Kidney capillary endothelial cell (primary cell): Measurements from ENCODE around the gene LY6G5C.

Experiments used
- DNase-seq: peaks from one replicate; pipeline ENCODE4 v3.0.0-alpha.2; 2018; ENCODE audit warnings: low spot score

LY6G5C gene

GRCh38 chr6:31680226-31681134 lies at the start of gene LY6G5C:
Gene LY6G5C (minus strand): TSS chr6:31681067. CDS start chr6:31680373, 694 bp downstream.
- peak; percentile 63 for DNase-seq

GRCh38 chr6:31729979-31730630 lies 49.2 kb upstream of the LY6G5C start:
- DNase-seq, result peak; percentile 94

- peak; percentile 72 for DNase-seq
These were observed 48.7 kb upstream of the LY6G5C start for GRCh38 chr6:31729515-31729978.

GRCh38 chr6:31728767-31729514 lies 48.1 kb upstream of the LY6G5C start, which contains the start of gene DDAH2:
Gene DDAH2 (minus strand): TSS chr6:31729299. CDS start chr6:31729161, 138 bp downstream.
- DNase-seq, result no peak

GRCh38 chr6:31727717-31728671 lies 47.1 kb upstream of the LY6G5C start:
- DNase-seq, result no peak

- no peak for DNase-seq
These were observed 46.3 kb upstream of the LY6G5C start for GRCh38 chr6:31727034-31727716.

GRCh38 chr6:31725502-31726350 lies 44.9 kb upstream of the LY6G5C start:
- peak; percentile 63 for DNase-seq

- DNase-seq, result no peak
These were observed 43.3 kb upstream of the LY6G5C start for GRCh38 chr6:31723980-31724691.

GRCh38 chr6:31723245-31723979 lies 42.5 kb upstream of the LY6G5C start, which contains the start of gene MPIG6B:
Gene MPIG6B (plus strand): TSS chr6:31723373. CDS start chr6:31723384, 11 bp downstream.
- DNase-seq, result no peak

GRCh38 chr6:31722173-31722572 lies 41.3 kb upstream of the LY6G5C start:
- DNase-seq, result no peak

GRCh38 chr6:31721351-31722020 lies 40.6 kb upstream of the LY6G5C start, which contains the start of gene LY6G6C:
Gene LY6G6C (minus strand): TSS chr6:31721746. CDS start chr6:31721679, 67 bp downstream.
- DNase-seq, result no peak

- DNase-seq, result no peak
These were observed 39.4 kb upstream of the LY6G5C start for GRCh38 chr6:31720196-31720770.

GRCh38 chr6:31719001-31719400 lies 38.1 kb upstream of the LY6G5C start:
- DNase-seq, result no peak

GRCh38 chr6:31718265-31718664 lies 37.4 kb upstream of the LY6G5C start:
- DNase-seq, result no peak

- DNase-seq, result no peak
These were observed 36.8 kb upstream of the LY6G5C start for GRCh38 chr6:31717499-31718222.
